ENCODE data around the gene PGM5.

- TF ChIP-seq PATZ1 (tag by site-specific recombination; IDR thresholded peaks at IDR 0.05) (no peak), ZNF549 (tag by site-specific recombination; IDR thresholded peaks at IDR 0.05) (no peak), CTCF (tag by site-specific recombination; IDR thresholded peaks at IDR 0.05) (no peak), SALL2 (tag by site-specific recombination; IDR thresholded peaks at IDR 0.05; ENCODE audit: borderline replicate concordance) (no peak), ZNF184 (tag by site-specific recombination; IDR thresholded peaks at IDR 0.05) (no peak), ZNF324 (tag by site-specific recombination; IDR thresholded peaks at IDR 0.05) (no peak), ZBTB44 (tag by site-specific recombination; IDR thresholded peaks at IDR 0.05) (no peak), ZNF148 (tag by site-specific recombination; IDR thresholded peaks at IDR 0.05; ENCODE audit: borderline replicate concordance) (no peak), ZNF596 (tag by site-specific recombination; IDR thresholded peaks at IDR 0.05) (no peak)
Measured at GRCh38 chr9:68574150-68574549, 217.7 kb downstream of the PGM5 start.
